NCI-H2227 (cell line): Measurements from ENCODE around the gene GRIN3A.
"Not testable (repeated sequence)": the region's sequence is repeated elsewhere in the genome, so short reads cannot be mapped to it uniquely, and the experiment has no call there.

Experiments used
- DNase-seq: peaks from one replicate; lab custom pipeline; 2025; ENCODE audit not compliant: unreplicated experiment; lab: John Stamatoyannopoulos, UW

The GRIN3A gene

GRCh38 chr9:101738566-101739183 is at the start of gene GRIN3A:
TSS of gene GRIN3A (minus strand) at chr9:101738647. CDS start at chr9:101737979, 668 bp downstream.
- DNase-seq = no peak

- DNase-seq = no peak
Measured at GRCh38 chr9:101787891-101788290, 49.4 kb upstream of the GRIN3A start.

- no peak for DNase-seq
Measured at GRCh38 chr9:101778332-101778731, 39.9 kb upstream of the GRIN3A start.

- DNase-seq = no peak
Measured at GRCh38 chr9:101764472-101764871, 26.0 kb upstream of the GRIN3A start.

GRCh38 chr9:101758304-101758930 is 20.0 kb upstream of the GRIN3A start:
- DNase-seq = no peak

GRCh38 chr9:101753716-101754115 is 15.3 kb upstream of the GRIN3A start:
- DNase-seq = no peak

GRCh38 chr9:101751895-101752294 is 13.4 kb upstream of the GRIN3A start:
- no peak for DNase-seq

DNA sequence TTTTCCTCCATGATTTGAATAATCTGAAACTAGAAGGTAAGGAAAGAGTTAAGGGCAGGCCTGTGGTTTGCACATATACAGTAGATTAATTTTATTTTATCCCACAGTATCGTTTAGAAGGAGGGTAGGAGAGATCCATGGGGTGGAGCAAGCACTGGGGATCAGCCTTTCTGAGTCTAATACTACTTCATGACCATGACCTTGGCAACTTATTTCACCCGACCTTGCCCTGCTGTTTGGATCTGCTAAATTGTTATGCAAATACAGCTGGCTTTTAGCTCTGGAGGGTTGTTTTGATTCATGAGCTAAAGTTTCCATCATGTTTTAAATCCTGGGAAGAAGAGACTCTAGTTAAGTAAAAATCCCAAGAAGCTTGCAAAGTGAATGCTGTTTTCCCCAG is 864 bp upstream of the GRIN3A start:
- no peak for DNase-seq

DNA sequence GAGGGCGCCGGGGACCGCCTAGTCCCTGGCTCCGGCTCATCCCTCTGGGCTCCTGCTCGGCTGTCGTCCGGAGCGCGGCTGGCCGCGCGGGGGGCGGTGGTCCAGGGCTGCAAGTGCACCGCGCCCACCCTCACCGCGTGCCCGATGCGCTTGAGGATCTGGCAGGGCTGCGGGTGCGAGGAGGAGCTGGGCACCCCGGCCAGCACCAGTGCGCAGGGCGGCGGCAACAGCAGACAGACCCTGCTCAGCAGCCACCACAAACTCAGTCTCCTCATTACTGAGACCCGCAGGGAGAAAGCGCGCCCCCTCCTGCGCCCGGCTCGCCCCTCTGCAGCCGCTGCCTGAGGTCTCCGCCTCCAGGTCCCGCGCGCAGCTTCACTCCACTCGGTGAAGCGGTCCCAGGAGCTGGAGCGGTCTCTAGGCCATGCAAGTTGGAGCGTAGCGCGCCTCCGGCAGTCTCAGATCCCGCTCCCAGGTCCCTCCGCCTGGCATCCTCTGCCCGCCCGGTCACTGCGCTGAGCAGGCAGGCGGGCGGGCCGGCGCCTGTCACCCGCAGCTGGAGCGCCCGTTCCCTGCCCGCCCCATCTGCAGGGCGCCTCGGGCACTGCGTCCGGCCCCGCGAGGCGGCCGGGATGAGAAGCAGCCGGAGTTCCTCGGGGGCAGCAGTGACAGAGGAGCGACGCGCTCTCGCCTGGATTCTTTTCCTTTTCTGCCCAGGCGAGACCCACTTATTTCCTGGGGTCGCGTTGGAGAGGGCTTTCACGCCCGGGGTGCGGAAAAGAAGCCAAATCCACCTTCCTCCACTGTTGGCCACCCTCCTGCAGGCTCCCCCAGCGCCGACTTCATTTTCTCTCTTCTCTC is 512 bp downstream of the GRIN3A start:
- DNase-seq = no peak

GRCh38 chr9:101737165-101737704 is 1.2 kb downstream of the GRIN3A start:
- DNase-seq = no peak

DNA sequence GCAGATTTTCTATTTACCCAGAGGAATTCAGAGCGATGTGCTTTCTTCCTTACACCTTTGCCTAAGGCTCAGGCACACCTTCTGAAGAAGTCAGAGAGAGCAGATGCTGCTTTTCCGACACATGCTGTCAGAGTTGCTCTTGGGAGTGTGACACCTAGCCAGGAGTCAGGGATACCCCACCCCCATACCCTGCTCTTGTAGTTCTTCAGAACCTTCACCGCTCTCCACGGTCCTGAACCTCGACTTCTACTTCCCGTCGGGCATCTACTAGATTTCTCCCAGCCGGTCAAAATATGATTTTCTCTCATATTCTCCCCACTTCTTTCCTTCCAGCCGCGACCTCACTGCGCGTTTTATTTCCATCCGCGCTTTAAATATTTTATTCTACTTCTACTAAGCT is 1.7 kb downstream of the GRIN3A start:
- DNase-seq = no peak

GRCh38 chr9:101731429-101731828 is 7.0 kb downstream of the GRIN3A start:
- no peak for DNase-seq

- no peak for DNase-seq
Measured at GRCh38 chr9:101727612-101728524, 10.6 kb downstream of the GRIN3A start.

DNA sequence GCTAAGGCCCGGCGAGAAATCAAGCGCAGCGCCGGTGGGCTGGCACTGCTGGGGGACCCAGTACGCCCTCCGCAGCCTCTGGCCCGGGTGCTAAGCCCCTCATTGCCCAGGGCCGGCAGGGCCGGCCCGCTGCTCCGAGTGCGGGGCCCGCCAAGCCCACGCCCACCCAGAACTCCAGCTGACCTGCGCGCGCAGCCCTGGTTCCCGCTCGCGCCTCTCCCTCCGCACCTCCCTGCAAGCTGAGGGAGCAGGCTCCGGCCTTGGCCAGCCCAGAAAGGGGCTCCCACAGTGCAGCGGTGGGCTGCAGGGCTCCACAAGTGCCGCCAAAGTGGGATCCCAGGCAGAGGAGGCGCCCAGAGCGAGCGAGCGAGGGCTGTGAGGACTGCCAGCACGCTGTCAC is 14.2 kb downstream of the GRIN3A start:
- not testable (repeated sequence) for DNase-seq

- DNase-seq = no peak
Measured at GRCh38 chr9:101718192-101718591, 20.3 kb downstream of the GRIN3A start.

- no peak for DNase-seq
Measured at GRCh38 chr9:101716629-101717028, 21.8 kb downstream of the GRIN3A start.

- no peak for DNase-seq
Measured at GRCh38 chr9:101711330-101711941, 27.0 kb downstream of the GRIN3A start.

DNA sequence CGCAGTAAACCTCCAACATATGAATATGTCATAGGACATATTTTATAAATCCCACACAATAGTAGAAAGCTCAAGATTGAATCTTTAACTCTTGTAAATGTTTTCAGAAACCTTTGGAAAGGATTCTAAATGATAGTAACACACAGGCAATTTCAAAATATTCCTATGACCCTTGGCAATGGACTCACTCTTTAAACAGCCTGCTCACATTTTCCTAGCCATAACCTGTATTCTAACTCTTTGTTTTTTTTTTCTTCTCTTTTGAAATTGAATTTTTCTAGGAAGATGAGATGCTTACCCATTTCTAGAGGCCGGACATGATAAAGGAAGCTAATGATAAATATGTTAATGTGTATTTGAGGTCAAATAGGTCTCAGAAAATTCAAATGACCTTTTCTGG is 29.6 kb downstream of the GRIN3A start:
- no peak for DNase-seq

DNA sequence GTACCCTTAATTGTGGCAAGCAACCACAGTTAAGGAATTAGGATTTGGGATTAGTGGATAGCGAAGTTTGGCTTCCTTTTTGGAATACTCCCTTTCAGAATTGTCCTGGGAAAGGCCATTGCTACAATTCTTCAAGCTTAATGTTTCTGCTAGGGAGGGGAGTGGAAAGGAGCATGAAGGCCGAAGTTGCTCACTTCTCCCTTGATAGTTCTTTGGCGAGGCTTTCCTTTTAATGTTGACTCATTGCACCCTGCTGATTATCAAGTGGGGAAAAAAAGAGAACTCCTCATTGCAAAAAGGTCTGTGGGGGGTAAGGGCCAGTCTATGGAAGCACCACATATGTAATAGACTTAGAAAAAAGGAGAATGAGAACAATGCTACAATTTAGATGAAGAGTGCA is 30.7 kb downstream of the GRIN3A start:
- no peak for DNase-seq

- DNase-seq = no peak
Measured at GRCh38 chr9:101706997-101707396, 31.4 kb downstream of the GRIN3A start.
